GM12872 (cell line): ENCODE measurements around the gene JAZF1.

Experiments
- TF ChIP-seq, protein P1 (sequence below): IDR thresholded peaks from 3 replicates; pipeline ENCODE4 v1.5.1; 2011; ENCODE audit warnings: low read depth, mild to moderate bottlenecking, low read length, moderate library complexity; ENCODE audit not compliant: insufficient read depth

Gene JAZF1

DNA sequence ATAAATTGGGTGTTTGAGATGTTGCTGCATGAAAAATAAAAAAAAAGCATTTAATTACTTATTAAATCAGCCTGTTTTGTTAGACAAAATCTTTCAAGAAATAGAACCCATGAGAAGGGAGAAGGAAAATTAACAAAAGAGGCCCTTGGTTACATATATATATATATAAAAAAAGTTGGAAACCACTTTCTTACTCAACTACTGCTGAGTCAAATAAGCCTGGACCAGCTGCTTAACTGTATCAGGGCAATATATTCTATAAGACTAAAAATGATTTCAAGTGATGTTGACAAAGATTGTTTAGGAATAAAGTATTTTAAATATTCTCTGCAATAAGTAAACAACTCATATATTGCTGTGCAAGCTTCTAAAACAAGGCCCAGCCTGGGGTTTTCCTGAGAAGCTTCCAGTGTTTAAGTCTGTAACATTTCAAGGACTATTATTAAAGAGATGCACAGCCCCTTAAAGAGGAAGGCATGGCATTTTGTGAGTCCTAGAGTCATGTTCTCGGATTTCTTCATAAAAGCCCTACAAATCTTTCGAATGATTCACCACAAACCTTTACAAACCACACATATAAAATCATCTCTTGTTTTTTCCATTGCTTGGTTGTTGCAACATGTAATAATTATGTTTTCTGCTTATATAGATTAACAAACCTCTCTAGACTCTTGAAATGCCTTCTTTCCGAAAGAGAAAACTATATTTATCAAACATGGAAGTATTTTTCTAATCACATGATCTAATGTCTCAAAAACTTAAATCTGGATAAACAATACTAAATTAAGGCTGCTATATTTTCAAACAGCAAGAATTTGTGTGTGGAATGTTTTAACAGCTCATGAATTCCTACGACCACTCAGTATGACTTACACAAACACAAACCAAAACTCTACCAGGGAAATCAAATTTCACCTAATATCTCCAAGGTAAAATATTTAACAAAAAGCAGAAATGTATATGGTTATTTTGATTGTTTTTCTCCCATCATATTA lies 14.3 kb downstream of the JAZF1 start:
- TF ChIP-seq, protein P1, sequence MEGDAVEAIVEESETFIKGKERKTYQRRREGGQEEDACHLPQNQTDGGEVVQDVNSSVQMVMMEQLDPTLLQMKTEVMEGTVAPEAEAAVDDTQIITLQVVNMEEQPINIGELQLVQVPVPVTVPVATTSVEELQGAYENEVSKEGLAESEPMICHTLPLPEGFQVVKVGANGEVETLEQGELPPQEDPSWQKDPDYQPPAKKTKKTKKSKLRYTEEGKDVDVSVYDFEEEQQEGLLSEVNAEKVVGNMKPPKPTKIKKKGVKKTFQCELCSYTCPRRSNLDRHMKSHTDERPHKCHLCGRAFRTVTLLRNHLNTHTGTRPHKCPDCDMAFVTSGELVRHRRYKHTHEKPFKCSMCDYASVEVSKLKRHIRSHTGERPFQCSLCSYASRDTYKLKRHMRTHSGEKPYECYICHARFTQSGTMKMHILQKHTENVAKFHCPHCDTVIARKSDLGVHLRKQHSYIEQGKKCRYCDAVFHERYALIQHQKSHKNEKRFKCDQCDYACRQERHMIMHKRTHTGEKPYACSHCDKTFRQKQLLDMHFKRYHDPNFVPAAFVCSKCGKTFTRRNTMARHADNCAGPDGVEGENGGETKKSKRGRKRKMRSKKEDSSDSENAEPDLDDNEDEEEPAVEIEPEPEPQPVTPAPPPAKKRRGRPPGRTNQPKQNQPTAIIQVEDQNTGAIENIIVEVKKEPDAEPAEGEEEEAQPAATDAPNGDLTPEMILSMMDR, result no peak

DNA sequence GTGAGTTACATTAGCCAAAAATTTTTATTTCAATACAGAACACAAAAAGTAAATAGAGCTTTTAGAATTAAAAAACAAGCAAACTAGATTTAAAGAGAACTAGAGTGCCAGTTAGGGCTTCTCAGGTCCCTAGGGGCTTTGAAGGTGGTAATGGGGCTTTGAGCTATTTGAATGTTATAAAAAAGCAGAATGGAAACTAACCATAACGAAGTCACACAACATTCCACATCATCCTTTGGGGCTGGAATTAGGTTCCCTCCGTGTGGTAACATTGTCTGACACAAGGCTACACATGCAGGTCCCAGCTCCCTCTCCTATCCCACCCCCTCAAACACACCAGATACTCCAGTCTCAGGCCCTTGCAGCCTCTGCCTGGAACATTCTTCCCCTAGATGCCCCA lies 15.3 kb downstream of the JAZF1 start:
- TF ChIP-seq, protein P1, result no peak

DNA sequence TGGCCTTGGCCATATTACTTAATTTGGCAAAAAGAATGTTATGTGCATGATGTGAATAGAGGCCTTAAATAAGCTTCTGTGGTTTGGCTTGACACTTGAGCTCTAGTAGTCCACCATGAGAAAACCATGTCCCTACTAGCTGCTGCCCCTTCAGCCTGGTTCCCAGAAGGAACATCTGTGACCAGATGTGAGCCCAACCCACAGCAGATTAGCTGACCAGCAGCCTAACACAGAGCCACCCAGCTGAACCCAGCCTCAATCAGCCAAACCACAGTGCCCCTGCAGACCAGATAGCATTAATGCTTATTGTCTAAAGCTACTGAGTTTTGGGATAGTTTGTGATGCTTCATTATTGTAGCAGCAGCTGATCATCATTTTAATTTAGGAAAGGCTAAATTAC lies 16.6 kb downstream of the JAZF1 start:
- TF ChIP-seq, protein P1, result no peak

DNA sequence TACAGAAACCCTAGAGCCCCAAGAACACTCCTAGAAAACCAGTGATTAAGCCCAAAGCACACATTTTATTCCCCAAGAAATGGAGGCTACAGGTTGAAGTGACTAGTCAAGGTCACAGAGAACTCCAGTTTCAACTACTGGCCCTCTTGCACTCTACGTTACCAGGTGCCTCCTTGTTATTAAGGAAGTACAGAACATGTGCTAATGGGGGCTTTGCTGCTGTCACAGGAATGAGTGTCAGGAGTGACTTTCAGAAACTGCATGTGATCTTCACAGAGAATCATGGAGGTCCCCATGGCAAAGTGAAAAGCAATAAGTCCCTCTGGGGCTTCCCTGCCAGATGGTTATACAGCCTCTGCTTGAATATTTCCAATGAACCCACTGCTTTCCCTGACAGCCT lies 19.3 kb downstream of the JAZF1 start:
- TF ChIP-seq, protein P1, result no peak

DNA sequence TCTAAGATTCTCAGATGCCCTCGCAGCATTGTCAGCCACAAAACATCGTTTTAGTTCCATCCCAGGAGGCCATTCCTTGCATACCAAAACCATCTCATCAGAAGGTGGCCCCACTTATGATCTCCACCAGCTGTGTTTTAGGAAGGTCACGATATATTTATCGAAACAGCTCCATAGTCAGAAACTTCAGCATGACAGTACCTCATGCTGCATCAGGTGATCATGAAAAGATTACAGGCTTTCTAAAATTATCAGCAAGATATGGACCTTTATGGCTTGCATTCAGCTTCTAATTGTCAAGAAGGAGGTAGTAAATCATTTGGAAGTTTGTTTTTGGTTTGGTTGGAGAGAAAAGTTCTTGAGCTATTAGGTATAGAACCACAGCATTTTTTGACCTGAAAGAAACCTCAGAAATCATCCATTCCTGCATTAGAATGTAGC lies 20.0 kb downstream of the JAZF1 start:
- TF ChIP-seq, protein P1, result no peak

DNA sequence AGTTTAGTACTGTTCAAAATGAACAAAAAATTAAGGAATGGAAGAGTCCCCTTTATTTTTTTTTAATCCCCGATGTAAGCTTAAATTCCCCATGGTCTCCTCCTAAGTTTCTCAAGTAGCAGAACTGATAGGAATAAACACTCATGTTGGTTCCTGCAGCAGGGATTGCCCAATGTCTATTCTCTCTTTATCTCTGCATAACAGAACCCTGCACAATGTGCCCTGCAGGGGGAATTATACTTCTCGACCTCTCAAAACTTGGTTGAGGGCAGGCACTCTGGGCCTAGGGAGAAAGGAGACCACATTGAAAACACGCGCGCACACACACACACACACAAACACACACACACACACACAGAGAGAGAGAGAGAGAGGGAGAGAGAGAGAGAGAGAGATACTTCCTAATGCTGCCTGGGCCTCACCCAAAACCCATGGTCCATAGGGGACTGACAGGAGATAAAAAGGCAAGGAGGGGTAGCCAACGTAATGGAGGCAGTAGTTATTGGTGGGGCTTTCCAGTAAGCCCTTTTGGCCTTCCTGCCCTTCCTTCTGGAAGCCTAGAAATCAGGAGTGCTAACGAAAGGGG lies 22.7 kb downstream of the JAZF1 start:
- TF ChIP-seq, protein P1, result no peak

DNA sequence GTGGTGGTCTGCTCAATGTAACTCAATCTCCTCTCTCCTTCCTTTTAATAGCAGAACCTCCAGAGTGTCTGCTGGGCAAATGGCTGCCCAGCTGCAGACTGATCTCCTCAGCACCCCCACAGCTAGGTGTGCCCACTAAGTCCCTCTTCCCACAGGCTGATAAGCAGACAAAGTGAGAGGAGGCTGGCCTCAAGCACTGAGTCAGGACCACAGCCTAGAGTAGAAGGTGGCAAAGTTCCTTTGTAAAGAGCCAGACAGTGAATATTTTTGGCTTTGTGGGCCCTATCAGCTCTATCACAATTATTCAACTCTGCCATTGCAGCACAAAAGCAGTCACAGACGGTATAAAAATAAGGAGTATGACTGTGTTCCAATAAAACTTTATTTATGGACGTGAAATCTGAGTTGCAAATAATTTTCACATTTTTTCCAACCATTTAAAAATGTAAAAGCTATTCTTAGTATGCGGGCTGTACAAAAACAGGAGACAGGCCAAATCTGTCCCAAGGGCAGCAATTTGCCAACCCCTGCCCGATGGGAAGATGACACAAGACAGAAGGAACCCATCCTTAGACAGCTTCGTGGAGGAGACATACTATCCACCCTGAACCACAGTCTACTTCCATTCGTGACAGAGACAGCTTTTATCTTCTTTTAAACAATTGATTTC lies 23.4 kb downstream of the JAZF1 start:
- TF ChIP-seq, protein P1, result no peak
